CD4-positive, alpha-beta memory T cell (primary cell): Measurements from ENCODE around the gene KRT24. TPM values are rescaled to one million over a fixed set of nuclear protein-coding genes. Genes with fewer than 3 reads are reported as not detected.
"Not testable (repeated sequence)": the region's sequence is repeated elsewhere in the genome, so short reads cannot be mapped to it uniquely, and the experiment has no call there.

Experiments
- CTCF ChIA-PET: fragments of 350-600 bp; sonication (Branson Sonifier 250); formaldehyde crosslinking; loops from one replicate; lab custom pipeline; 2021; ENCODE audit warnings: inconsistent platforms; ENCODE audit not compliant: partially characterized antibody; lab: Charles Lee
- POLR2A ChIA-PET: fragments of 350-600 bp; sonication (Branson Sonifier 250); formaldehyde crosslinking; loops from one replicate; lab custom pipeline; 2021; ENCODE audit not compliant: partially characterized antibody; lab: Charles Lee
- DNase-seq, 5 donors: peaks; one replicate each; pipeline versions ENCODE4 v3.0.0 to v3.0.0-alpha.2; 2020 to 2022; ENCODE audit warnings: mixed read lengths in 1 of 5
- H3K27ac ChIP-seq: one replicate; pipeline ENCODE4 v1.7.0; 2013; ENCODE audit warnings: low read depth, low read length
- H3K27me3 ChIP-seq: 2 replicates; pipeline ENCODE4 v1.7.0; 2013; ENCODE audit warnings: mild to moderate bottlenecking, low read length, moderate library complexity; ENCODE audit not compliant: insufficient read depth
- H3K36me3 ChIP-seq: 2 replicates; pipeline ENCODE4 v1.7.0; 2013; ENCODE audit warnings: mild to moderate bottlenecking, low read length, moderate library complexity; ENCODE audit not compliant: insufficient read depth
- H3K4me1 ChIP-seq: 2 replicates; pipeline ENCODE4 v1.7.0; 2013; ENCODE audit warnings: mild to moderate bottlenecking, low read length, moderate library complexity; ENCODE audit not compliant: insufficient read depth
- H3K4me3 ChIP-seq, 2 donors: one replicate each; pipeline ENCODE4 v1.7.0; 2013; ENCODE audit warnings: low read length in 2 of 2, mild to moderate bottlenecking in 1 of 2
- H3K9me3 ChIP-seq, 2 donors: one replicate each; pipeline ENCODE4 v1.7.0; 2013; ENCODE audit warnings: low read length in 2 of 2, control low read depth in 1 of 2; ENCODE audit not compliant: control insufficient read depth in 1 of 2
- H3K27ac Mint-ChIP-seq, 7 donors: one replicate each; pipeline ENCODE4 v1.8.0; 2020 to 2021; ENCODE audit warnings: mixed read lengths in 7 of 7, mild to moderate bottlenecking in 6 of 7, inconsistent platforms in 3 of 7, moderate library complexity in 3 of 7
- H3K27me3 Mint-ChIP-seq, 2 donors: one replicate each; pipeline ENCODE4 v1.8.0; 2020 to 2021; ENCODE audit warnings: mixed read lengths in 2 of 2
- H3K36me3 Mint-ChIP-seq, 2 donors: one replicate each; pipeline ENCODE4 v1.8.0; 2020 to 2021; ENCODE audit warnings: mixed read lengths in 2 of 2, inconsistent platforms in 1 of 2, mild to moderate bottlenecking in 1 of 2
- H3K4me1 Mint-ChIP-seq, 4 donors: one replicate each; pipeline ENCODE4 v1.8.0; 2020 to 2021; ENCODE audit warnings: mixed read lengths in 4 of 4, mild to moderate bottlenecking in 1 of 4
- H3K4me3 Mint-ChIP-seq, 8 donors: one replicate each; pipeline ENCODE4 v1.8.0; 2020 to 2021; ENCODE audit warnings: mixed read lengths in 8 of 8, mild to moderate bottlenecking in 7 of 8, moderate library complexity in 6 of 8, inconsistent platforms in 3 of 8
- H3K9me3 Mint-ChIP-seq, 8 donors: one replicate each; pipeline ENCODE4 v1.8.0; 2020 to 2021; ENCODE audit warnings: mixed read lengths in 8 of 8, mild to moderate bottlenecking in 5 of 8, inconsistent platforms in 3 of 8, moderate library complexity in 1 of 8
- intact Hi-C: fragments of 100-400 bp; cut with micrococcal nuclease; formaldehyde crosslinking; loops from one replicate; pipeline ENCODE4 v1.15.1; 2023
- polyA plus RNA-seq, 2 donors: library from polyadenylated mRNA; unstranded; fragments of 300-500 nt; fragmentation: Illumina TruSeq; gene quantifications; one replicate each; pipeline ENCODE4 v1.2.3, GENCODE V29; 2021
- total RNA-seq, 2 experiments: library from RNA; stranded (reverse); gene quantifications; one replicate each; pipeline ENCODE4 v1.2.3, GENCODE V29; 2021

Gene KRT24
- not detected for total RNA-seq
- polyA plus RNA-seq = not detected

DNA sequence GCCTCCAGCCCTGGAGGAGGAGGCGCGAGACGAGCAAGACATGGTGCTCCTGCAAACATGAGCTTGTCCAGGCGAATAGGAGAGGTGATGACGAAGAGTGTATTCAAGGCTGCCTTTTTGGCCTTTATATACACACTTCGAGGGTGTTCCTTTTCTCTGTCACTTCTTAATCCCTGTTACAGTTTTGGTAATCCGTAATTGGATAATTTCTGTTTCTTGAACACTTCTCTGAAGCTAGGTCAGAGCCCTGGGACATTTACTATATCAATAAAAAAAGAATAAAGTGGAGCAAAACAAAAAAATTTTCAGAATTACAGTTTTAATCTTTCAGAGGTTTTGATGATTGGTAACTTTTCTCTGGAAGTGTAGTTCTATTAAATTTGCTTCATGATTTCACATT lies at the start of gene KRT24:
KRT24 (minus strand) TSS at position 101 of the 400 bp plus-strand sequence; CDS start at position 42, 59 bp downstream.
- Histone ChIP-seq H3K27me3 (no peaks in the 10 kb centered on the region), H3K27ac (no peak within 1 kb of the TSS), H3K4me1 (no peaks in the 10 kb centered on the region), H3K9me3 (no peaks in the 10 kb centered on the region), H3K4me3 (no peak within 1 kb of the TSS), H3K36me3 (no peaks in the 10 kb centered on the region)
- no peak within 1 kb of the TSS for H3K4me3 Mint-ChIP-seq
- no peaks in the 10 kb centered on the region for H3K9me3 Mint-ChIP-seq
- intact Hi-C loops = no loop called here
- no peak for DNase-seq
- ChIA-PET CTCF (no interaction called here), POLR2A (no interaction called here)
- H3K27ac Mint-ChIP-seq = no peak within 1 kb of the TSS
- H3K36me3 Mint-ChIP-seq = no peaks in the 10 kb centered on the region
- no peaks in the 10 kb centered on the region for H3K4me1 Mint-ChIP-seq
- peaks cover 26 to 32% of the 10 kb centered on the region in 2 donors for H3K27me3 Mint-ChIP-seq

DNA sequence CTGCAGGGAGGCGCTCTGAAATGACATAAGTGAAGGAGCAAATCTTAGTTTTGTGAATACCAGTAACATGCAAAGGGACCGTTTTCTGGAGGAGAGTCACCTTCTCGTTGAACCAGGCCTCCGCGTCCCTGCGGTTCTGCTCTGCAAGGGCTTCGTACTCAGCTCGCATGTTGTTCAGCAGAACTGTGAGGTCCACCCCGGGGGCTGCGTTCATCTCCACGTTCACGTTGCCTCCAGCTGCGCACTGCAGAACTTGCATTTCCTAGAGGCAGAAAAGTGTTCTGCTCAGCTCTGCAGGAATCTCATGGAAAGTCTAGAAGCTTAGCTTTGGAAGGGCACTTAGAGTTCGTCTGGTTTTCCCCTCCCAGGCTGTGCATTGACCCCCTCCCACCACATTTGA lies 47.5 kb upstream of the KRT24 start:
- ChIA-PET CTCF (no interaction called here), POLR2A (no interaction called here)
- Histone ChIP-seq H3K4me3 (no peak overlapping the region), H3K9me3 (no peaks in the 10 kb centered on the region), H3K4me1 (no peaks in the 10 kb centered on the region), H3K27me3 (peaks cover 4% of the 10 kb centered on the region), H3K36me3 (no peaks in the 10 kb centered on the region), H3K27ac (no peak overlapping the region)
- H3K27me3 Mint-ChIP-seq = peaks cover 34 to 43% of the 10 kb centered on the region in 2 donors
- H3K36me3 Mint-ChIP-seq = no peaks in the 10 kb centered on the region
- no peak overlapping the region for H3K27ac Mint-ChIP-seq
- H3K9me3 Mint-ChIP-seq = peaks cover 0 to 8% (median 0%) of the 10 kb centered on the region in 8 donors
- no peak for DNase-seq
- intact Hi-C loops = no loop called here
- no peaks in the 10 kb centered on the region for H3K4me1 Mint-ChIP-seq
- H3K4me3 Mint-ChIP-seq = no peak overlapping the region

DNA sequence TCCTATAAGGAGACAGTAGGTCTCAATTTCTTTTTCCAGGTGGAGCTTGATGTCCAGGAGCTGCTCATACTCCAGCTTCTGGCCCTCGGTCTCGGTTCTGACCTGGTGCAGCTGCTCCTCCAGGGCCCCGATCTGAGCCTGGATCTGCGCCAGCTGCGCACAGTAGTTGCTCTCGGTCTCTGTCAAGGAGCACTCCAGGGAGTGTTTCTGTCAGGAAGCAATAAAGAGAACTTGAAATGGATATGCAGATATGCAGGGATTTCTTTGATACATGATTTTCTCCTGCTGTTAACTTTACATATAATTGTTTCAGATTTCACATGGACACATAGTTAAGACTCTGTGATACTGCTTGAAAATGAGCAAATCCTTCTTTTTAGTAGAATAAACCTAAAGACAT lies 46.8 kb upstream of the KRT24 start:
- ChIA-PET POLR2A (no interaction called here), CTCF (no interaction called here)
- H3K9me3 Mint-ChIP-seq = peaks cover 0 to 8% (median 0%) of the 10 kb centered on the region in 8 donors
- intact Hi-C loops = no loop called here
- no peak overlapping the region for H3K27ac Mint-ChIP-seq
- no peak overlapping the region for H3K4me3 Mint-ChIP-seq
- H3K27me3 Mint-ChIP-seq = peaks cover 35 to 42% of the 10 kb centered on the region in 2 donors
- Histone ChIP-seq H3K36me3 (no peaks in the 10 kb centered on the region), H3K27me3 (peaks cover 4% of the 10 kb centered on the region), H3K9me3 (no peaks in the 10 kb centered on the region), H3K4me1 (no peaks in the 10 kb centered on the region), H3K27ac (no peak overlapping the region), H3K4me3 (no peak overlapping the region)
- DNase-seq = no peak
- no peaks in the 10 kb centered on the region for H3K36me3 Mint-ChIP-seq
- no peaks in the 10 kb centered on the region for H3K4me1 Mint-ChIP-seq

DNA sequence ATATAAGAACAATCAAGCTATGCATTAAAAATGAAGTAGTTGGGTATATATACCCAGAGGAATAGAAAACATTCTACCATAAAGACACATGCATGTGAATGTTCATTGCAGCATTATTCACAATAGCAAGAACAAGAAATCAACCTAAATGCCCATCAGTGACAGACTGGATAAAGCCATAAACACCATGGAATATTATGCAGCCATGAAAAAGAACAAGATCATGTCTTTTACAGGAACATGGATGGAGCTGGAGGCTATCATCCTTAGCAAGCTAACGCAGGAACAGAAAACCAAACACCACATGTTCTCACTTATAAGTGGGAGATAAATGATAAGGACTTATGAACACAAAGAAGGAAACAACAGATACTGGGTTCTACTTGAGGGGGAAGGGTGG lies 45.1 kb upstream of the KRT24 start:
- POLR2A ChIA-PET, H3K27ac Mint-ChIP-seq, H3K27me3 ChIP-seq, H3K4me3 Mint-ChIP-seq, intact Hi-C loops, H3K36me3 ChIP-seq, H3K4me1 Mint-ChIP-seq, H3K4me1 ChIP-seq, H3K36me3 Mint-ChIP-seq, H3K27ac ChIP-seq, H3K9me3 ChIP-seq, H3K4me3 ChIP-seq, DNase-seq, CTCF ChIA-PET: not testable (repeated sequence)
- peaks cover 36 to 45% of the 10 kb centered on the region in 2 donors for H3K27me3 Mint-ChIP-seq
- peaks cover 0 to 14% (median 1%) of the 10 kb centered on the region in 8 donors for H3K9me3 Mint-ChIP-seq

DNA sequence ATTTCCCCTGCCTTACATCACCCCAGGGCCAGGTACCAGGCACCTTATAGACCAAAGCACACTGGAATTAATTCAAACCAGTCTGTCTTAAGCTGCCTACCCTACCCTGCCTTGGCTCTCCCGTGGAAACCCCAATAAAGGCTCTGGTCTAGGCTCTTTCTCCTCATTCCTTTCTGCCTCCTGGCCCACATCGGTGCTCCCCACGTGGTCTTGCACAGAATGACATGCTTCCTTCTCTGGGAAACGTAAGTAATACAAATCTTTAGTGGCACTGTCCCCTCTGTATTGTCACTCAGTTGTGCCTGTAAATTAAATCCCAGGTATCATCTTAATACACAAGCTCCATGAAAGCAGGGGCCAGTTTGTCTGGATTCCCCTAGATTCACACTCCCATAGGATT lies 35.0 kb upstream of the KRT24 start:
- H3K27me3 Mint-ChIP-seq = peaks cover 20 to 25% of the 10 kb centered on the region in 2 donors
- H3K4me1 Mint-ChIP-seq = no peaks in the 10 kb centered on the region
- Histone ChIP-seq H3K4me1 (no peaks in the 10 kb centered on the region), H3K27me3 (peaks cover 7% of the 10 kb centered on the region), H3K27ac (no peak overlapping the region), H3K36me3 (no peaks in the 10 kb centered on the region), H3K4me3 (no peak overlapping the region), H3K9me3 (no peaks in the 10 kb centered on the region)
- H3K9me3 Mint-ChIP-seq = peaks cover 0 to 13% (median 10%) of the 10 kb centered on the region in 8 donors
- no peak overlapping the region for H3K27ac Mint-ChIP-seq
- H3K36me3 Mint-ChIP-seq = peaks cover 0 to 7% of the 10 kb centered on the region in 2 donors
- intact Hi-C loops = no loop called here
- CTCF ChIA-PET = no interaction called here
- DNase-seq = no peak
- no peak overlapping the region for H3K4me3 Mint-ChIP-seq
- POLR2A ChIA-PET = interaction anchor here (0.6 kb wide), 1 partner anchor 927 kb away, joined by 3 read pairs; no protein-coding TSS in a partner anchor

- Mint-ChIP-seq H3K9me3 (peaks cover 0 to 2% (median 0%) of the 10 kb centered on the region in 8 donors), H3K27ac (no peak overlapping the region), H3K36me3 (no peaks in the 10 kb centered on the region), H3K4me3 (no peak overlapping the region), H3K4me1 (no peaks in the 10 kb centered on the region), H3K27me3 (peaks cover 13 to 15% of the 10 kb centered on the region in 2 donors)
- no peaks in the 10 kb centered on the region for H3K9me3 ChIP-seq
- peaks cover 10% of the 10 kb centered on the region for H3K27me3 ChIP-seq
- H3K4me3 ChIP-seq = no peak overlapping the region
- DNase-seq = no peak
- no peak overlapping the region for H3K27ac ChIP-seq
- ChIA-PET POLR2A (no interaction called here), CTCF (no interaction called here)
- no peaks in the 10 kb centered on the region for H3K4me1 ChIP-seq
- no peaks in the 10 kb centered on the region for H3K36me3 ChIP-seq
- intact Hi-C loops = no loop called here
Measured at GRCh38 chr17:40735016-40735415, 31.5 kb upstream of the KRT24 start.

GRCh38 chr17:40734018-40734417 lies 30.5 kb upstream of the KRT24 start:
- Mint-ChIP-seq H3K27ac (no peak overlapping the region), H3K27me3 (peaks cover 13 to 17% of the 10 kb centered on the region in 2 donors), H3K36me3 (no peaks in the 10 kb centered on the region), H3K4me1 (no peaks in the 10 kb centered on the region), H3K4me3 (no peak overlapping the region), H3K9me3 (peaks cover 0 to 2% (median 0%) of the 10 kb centered on the region in 8 donors)
- CTCF ChIA-PET = no interaction called here
- DNase-seq = no peak
- intact Hi-C loops = no loop called here
- H3K4me1 ChIP-seq = no peaks in the 10 kb centered on the region
- no peak overlapping the region for H3K27ac ChIP-seq
- no peaks in the 10 kb centered on the region for H3K36me3 ChIP-seq
- no peaks in the 10 kb centered on the region for H3K9me3 ChIP-seq
- no peak overlapping the region for H3K4me3 ChIP-seq
- peaks cover 10% of the 10 kb centered on the region for H3K27me3 ChIP-seq
- POLR2A ChIA-PET = no interaction called here
